Transverse colon (tissue), 4 donors: Measurements from ENCODE around the gene FCHSD2.

Source experiments
- POLR2A ChIP-seq: fragments of 450-650 bp; IDR thresholded peaks from one replicate; pipeline ENCODE4 v1.6.1; 2016; ENCODE audit warnings: antibody characterized with exemption, mild to moderate bottlenecking, moderate library complexity
- POLR2AphosphoS5 ChIP-seq, 3 donors: sonication (generic); formaldehyde crosslinking; IDR thresholded peaks; one replicate each; pipeline ENCODE4 v1.6.1; 2016; ENCODE audit warnings: antibody characterized with exemption in 3 of 3
- TF ChIP-seq, protein P1 (sequence below), 5 experiments: fragments of 200-600 bp in 3 of 5; fragments of 450-650 bp in 2 of 5; sonication (generic) in 3 of 5; IDR thresholded peaks; 1 replicate in 2 of 5; 2 replicates in 3 of 5; pipeline ENCODE4 v1.5.1; 2016 to 2017; ENCODE audit warnings: antibody characterized with exemption in 5 of 5, inconsistent platforms in 3 of 5, mild to moderate bottlenecking in 2 of 5, moderate library complexity in 1 of 5

DNA sequence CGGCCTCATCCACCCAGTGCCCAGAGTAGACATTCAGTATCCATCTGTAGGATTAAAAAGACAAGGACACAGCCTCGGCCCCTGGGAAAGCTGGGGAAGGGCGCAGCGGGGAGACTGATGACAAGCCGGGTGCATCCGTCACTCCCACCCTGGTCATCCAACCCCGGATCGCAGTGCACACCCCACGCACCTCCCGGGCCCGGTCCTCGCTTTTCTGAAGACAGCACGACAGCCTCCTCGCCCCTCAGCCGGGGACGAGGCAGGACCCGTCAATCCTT is 1.1 kb downstream of the FCHSD2 start:
- TF ChIP-seq, protein P1, sequence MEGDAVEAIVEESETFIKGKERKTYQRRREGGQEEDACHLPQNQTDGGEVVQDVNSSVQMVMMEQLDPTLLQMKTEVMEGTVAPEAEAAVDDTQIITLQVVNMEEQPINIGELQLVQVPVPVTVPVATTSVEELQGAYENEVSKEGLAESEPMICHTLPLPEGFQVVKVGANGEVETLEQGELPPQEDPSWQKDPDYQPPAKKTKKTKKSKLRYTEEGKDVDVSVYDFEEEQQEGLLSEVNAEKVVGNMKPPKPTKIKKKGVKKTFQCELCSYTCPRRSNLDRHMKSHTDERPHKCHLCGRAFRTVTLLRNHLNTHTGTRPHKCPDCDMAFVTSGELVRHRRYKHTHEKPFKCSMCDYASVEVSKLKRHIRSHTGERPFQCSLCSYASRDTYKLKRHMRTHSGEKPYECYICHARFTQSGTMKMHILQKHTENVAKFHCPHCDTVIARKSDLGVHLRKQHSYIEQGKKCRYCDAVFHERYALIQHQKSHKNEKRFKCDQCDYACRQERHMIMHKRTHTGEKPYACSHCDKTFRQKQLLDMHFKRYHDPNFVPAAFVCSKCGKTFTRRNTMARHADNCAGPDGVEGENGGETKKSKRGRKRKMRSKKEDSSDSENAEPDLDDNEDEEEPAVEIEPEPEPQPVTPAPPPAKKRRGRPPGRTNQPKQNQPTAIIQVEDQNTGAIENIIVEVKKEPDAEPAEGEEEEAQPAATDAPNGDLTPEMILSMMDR (IDR thresholded peaks at IDR 0.05), result no peak
- TF ChIP-seq POLR2AphosphoS5 (IDR thresholded peaks at IDR 0.05), result no peak
- TF ChIP-seq POLR2A, result no peak
